Measurements from ENCODE around the gene AGBL1.

DNA sequence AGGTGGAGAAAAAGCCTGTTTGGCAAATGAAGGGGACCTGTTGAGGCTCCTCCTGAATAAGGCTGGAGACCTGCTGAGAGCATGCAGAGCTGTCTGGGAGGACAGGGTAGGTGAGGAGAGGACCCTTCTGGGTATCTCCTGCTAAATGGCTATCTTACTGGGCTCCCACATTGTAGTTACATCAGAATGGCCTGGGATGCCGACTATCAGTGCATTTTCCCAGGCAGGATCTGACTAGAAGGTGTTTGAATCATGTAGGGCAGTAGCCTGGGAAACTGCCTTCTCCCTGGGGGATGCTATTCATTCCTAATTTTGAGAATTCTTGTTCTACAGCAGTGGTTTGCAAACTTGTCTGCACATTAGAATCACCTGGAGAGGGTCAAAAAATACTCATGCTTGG, 631 bp downstream of the AGBL1 start:
- TF ChIP-seq, protein P1, sequence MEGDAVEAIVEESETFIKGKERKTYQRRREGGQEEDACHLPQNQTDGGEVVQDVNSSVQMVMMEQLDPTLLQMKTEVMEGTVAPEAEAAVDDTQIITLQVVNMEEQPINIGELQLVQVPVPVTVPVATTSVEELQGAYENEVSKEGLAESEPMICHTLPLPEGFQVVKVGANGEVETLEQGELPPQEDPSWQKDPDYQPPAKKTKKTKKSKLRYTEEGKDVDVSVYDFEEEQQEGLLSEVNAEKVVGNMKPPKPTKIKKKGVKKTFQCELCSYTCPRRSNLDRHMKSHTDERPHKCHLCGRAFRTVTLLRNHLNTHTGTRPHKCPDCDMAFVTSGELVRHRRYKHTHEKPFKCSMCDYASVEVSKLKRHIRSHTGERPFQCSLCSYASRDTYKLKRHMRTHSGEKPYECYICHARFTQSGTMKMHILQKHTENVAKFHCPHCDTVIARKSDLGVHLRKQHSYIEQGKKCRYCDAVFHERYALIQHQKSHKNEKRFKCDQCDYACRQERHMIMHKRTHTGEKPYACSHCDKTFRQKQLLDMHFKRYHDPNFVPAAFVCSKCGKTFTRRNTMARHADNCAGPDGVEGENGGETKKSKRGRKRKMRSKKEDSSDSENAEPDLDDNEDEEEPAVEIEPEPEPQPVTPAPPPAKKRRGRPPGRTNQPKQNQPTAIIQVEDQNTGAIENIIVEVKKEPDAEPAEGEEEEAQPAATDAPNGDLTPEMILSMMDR (conservative IDR thresholded peaks at IDR 0.05; ENCODE audit: low read depth, low read length), result no peak
- no peak for TF ChIP-seq EZH2 (IDR thresholded peaks at IDR 0.05; ENCODE audit: borderline replicate concordance, low read depth, low read length, poor library complexity, severe bottlenecking)
